HG03469 (cell line): ENCODE data around the gene PRIMA1.

Source experiments
- ATAC-seq: cut with Tn5 transposase; IDR thresholded peaks from one replicate; pipeline ENCODE4 v1.9.1; 2021; ENCODE audit warnings: mild to moderate bottlenecking, moderate library complexity, moderate number of reproducible peaks; ENCODE audit not compliant: unreplicated experiment

The PRIMA1 gene

DNA sequence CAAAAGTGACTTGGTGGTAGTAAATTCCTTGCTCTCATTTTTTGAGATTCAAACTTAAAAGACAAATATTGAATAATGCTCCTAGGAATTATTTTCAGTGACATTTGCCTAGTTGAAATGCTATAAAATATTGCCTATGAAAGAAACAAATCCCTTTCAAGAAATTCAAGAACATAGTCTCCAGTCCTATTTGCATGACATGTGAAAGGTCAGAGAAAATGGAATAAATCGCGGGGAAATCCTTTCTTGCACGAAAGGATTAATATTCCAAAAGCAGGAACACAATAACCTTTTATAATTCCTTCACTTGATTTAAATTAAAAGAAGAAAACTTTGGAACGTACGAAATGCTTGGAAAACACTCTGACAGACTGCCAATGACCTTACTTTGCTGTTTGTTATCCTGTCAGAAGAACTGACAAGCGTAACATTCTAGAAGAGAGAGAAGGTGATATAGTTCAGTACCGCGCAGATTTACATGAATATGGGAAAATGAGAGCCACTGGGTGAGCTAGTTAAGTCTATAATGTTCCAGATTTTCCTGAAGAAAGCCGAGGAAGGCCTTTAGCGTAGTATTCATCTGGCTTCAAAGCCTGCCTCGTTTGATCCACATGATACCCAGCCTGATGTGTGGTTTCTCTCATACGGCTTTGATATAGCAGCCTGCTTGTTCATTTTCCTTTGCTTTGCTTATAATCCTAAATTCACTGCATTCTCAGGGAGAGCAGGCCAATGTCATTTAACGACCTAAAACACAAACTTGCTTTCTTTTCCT, 103.0 kb downstream of the PRIMA1 start:
- no peak for ATAC-seq

DNA sequence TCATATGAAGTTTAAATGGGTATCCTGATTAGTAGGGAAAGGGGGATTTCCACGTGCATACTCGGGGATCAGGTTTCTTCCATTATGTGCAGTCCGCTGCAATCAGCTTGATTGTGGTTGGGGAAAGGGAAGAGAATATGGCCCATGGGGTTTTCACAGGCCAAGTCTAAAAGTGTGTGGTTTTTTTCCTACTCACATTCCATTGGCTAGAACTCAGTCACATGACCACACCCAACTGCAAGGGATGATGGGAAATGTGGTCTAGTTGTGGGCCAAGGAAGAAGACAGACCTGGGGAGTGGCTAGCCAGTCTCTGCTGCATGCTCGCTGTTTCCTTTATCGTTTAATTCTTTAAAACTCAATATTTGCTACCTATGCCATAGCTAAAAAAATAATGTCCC, 105.1 kb downstream of the PRIMA1 start:
- no peak for ATAC-seq

- no peak for ATAC-seq
Observed at GRCh38 chr14:93682459-93682858, 105.8 kb downstream of the PRIMA1 start.

GRCh38 chr14:93676416-93676958, 111.8 kb downstream of the PRIMA1 start:
- no peak for ATAC-seq

- ATAC-seq, result no peak
Observed at GRCh38 chr14:93675651-93676050, 112.6 kb downstream of the PRIMA1 start.

- ATAC-seq, result no peak
Observed at GRCh38 chr14:93674343-93674742, 113.9 kb downstream of the PRIMA1 start.

DNA sequence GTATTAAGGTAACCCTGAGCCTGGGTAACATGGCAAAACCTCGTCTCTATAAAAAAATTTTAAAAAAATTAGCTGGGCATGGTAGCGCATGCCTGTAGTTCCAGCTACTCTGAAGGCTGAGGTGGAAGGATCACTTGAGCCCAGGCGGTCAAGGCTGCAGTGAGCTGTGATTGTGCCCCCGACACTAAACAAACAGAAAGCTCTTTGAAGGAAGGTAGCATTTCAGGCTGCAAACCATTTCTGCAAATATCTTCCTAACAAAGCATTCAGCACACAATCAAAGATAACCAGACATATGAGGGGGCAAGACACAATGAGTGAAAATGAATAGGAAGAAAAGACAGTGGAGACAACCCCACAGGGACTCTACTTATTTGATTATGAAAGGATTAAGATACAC, 118.7 kb downstream of the PRIMA1 start:
- ATAC-seq, result no peak
